Esophagus (tissue), 2 donors: ENCODE results near the gene MAGEA12. TPM values are rescaled to one million over a fixed set of nuclear protein-coding genes. Genes with fewer than 3 reads are reported as not detected.
"Not testable (repeated sequence)": the region's sequence is repeated elsewhere in the genome, so short reads cannot be mapped to it uniquely, and the experiment has no call there.

ENCODE experiments used
- H3K27ac ChIP-seq, 2 donors: one replicate each; pipeline ENCODE4 v1.5.1; 2013; ENCODE audit warnings: low read depth in 2 of 2, mild to moderate bottlenecking in 2 of 2, inconsistent platforms in 1 of 2, low read length in 1 of 2, moderate library complexity in 1 of 2
- H3K27me3 ChIP-seq, 2 donors: one replicate each; pipeline ENCODE4 v1.6.1; 2013; ENCODE audit warnings: low read length in 2 of 2, control low read depth in 1 of 2, mild to moderate bottlenecking in 1 of 2; ENCODE audit not compliant: insufficient read depth in 2 of 2, control insufficient read depth in 1 of 2
- H3K36me3 ChIP-seq, 2 donors: one replicate each; pipeline ENCODE4 v1.6.1; 2013; ENCODE audit warnings: low read length in 1 of 2; ENCODE audit not compliant: control insufficient read depth in 2 of 2, insufficient read depth in 2 of 2
- H3K4me1 ChIP-seq, 2 donors: one replicate each; pipeline ENCODE4 v1.6.1; 2013; ENCODE audit warnings: low read length in 1 of 2; ENCODE audit not compliant: control insufficient read depth in 2 of 2, insufficient read depth in 2 of 2
- H3K4me3 ChIP-seq, 2 donors: one replicate each; pipeline ENCODE4 v1.5.1; 2013; ENCODE audit warnings: low read length in 2 of 2, mild to moderate bottlenecking in 2 of 2, low read depth in 1 of 2, moderate library complexity in 1 of 2
- H3K9me3 ChIP-seq, 2 donors: one replicate each; pipeline ENCODE4 v1.6.1; 2013; ENCODE audit warnings: mild to moderate bottlenecking in 2 of 2, low read depth in 1 of 2, low read length in 1 of 2, moderate library complexity in 1 of 2; ENCODE audit not compliant: control insufficient read depth in 2 of 2, insufficient read depth in 1 of 2
- WGBS, 2 donors: extraction: QIAGEN DNeasy Blood & Tissue Kit; methylation state at CpG; one replicate each; pipeline ENCODE4 v1.1.7; 2013; 5-methylcytosine and 5-hydroxymethylcytosine counted together
- polyA plus RNA-seq, 2 donors: library from polyadenylated mRNA; stranded (reverse); fragments of 200-250 nt; gene quantifications; one replicate each; pipeline ENCODE4 v1.2.3, GENCODE V29; 2013
- donor health status: healthy with polysubstance abuse.
- donor health status: Bipolar disorder and iron deficiency.

MAGEA12 gene
- polyA plus RNA-seq, 2 donors = not detected

GRCh38 chrX:152734143-152734858 lies 744 bp downstream of the MAGEA12 start:
- not testable (repeated sequence) for H3K4me1 ChIP-seq, H3K36me3 ChIP-seq, H3K9me3 ChIP-seq, H3K4me3 ChIP-seq, H3K27me3 ChIP-seq, H3K27ac ChIP-seq
- 88 to 93% methylated on average over 21 to 22 of the region's 22 CpGs for WGBS, 2 donors

- Histone ChIP-seq H3K9me3 (peaks cover 0 to 2% of the 10 kb centered on the region in 2 donors), H3K4me3 (no peak overlapping the region), H3K27ac (no peak overlapping the region), H3K27me3 (no peaks in the 10 kb centered on the region), H3K4me1 (no peaks in the 10 kb centered on the region), H3K36me3 (no peaks in the 10 kb centered on the region)
- WGBS, 2 donors = 58 to 76% methylated on average over 2 of the region's 2 CpGs
Observed at GRCh38 chrX:152735101-152735500, 1.5 kb downstream of the MAGEA12 start.

GRCh38 chrX:152735860-152736511 lies 2.4 kb downstream of the MAGEA12 start:
- no peak overlapping the region for H3K27ac ChIP-seq
- H3K4me1 ChIP-seq = no peaks in the 10 kb centered on the region
- H3K9me3 ChIP-seq = peaks cover 0 to 2% of the 10 kb centered on the region in 2 donors
- no peaks in the 10 kb centered on the region for H3K27me3 ChIP-seq
- WGBS, 2 donors = 84 to 92% methylated on average over 11 to 12 of the region's 12 CpGs
- H3K4me3 ChIP-seq = no peak overlapping the region
- H3K36me3 ChIP-seq = no peaks in the 10 kb centered on the region

GRCh38 chrX:152736528-152736927 lies 3.0 kb downstream of the MAGEA12 start:
- not testable (repeated sequence) for H3K27me3 ChIP-seq, H3K9me3 ChIP-seq, H3K27ac ChIP-seq, H3K4me3 ChIP-seq, H3K4me1 ChIP-seq, H3K36me3 ChIP-seq
- 83 to 92% methylated on average over 12 of the region's 12 CpGs for WGBS, 2 donors

GRCh38 chrX:152738560-152738959 lies 5.0 kb downstream of the MAGEA12 start:
- peaks cover 0 to 2% of the 10 kb centered on the region in 2 donors for H3K9me3 ChIP-seq
- H3K36me3 ChIP-seq = no peaks in the 10 kb centered on the region
- H3K4me1 ChIP-seq = no peaks in the 10 kb centered on the region
- no peaks in the 10 kb centered on the region for H3K27me3 ChIP-seq
- H3K27ac ChIP-seq = no peak overlapping the region
- WGBS, 2 donors = 83 to 90% methylated on average over 5 of the region's 5 CpGs
- no peak overlapping the region for H3K4me3 ChIP-seq

- not testable (repeated sequence) for H3K36me3 ChIP-seq, H3K4me1 ChIP-seq, H3K27me3 ChIP-seq, H3K4me3 ChIP-seq, H3K9me3 ChIP-seq, H3K27ac ChIP-seq
- no CpG with 5 or more reads among the region's 35 CpGs for WGBS, 2 donors
Observed at GRCh38 chrX:152753686-152754650, 20.4 kb downstream of the MAGEA12 start, which contains the start of gene MAGEA2. TSS of gene MAGEA2 (minus strand) at chrX:152753842. CDS start at chrX:152751363, 2,479 bp downstream.

- not testable (repeated sequence) for H3K27ac ChIP-seq, H3K27me3 ChIP-seq, H3K4me1 ChIP-seq, H3K36me3 ChIP-seq, H3K4me3 ChIP-seq, H3K9me3 ChIP-seq
- WGBS, 2 donors = no CpG with 5 or more reads among the region's 5 CpGs
Observed at GRCh38 chrX:152754871-152755270, 21.3 kb downstream of the MAGEA12 start.

GRCh38 chrX:152758918-152759317 lies 25.4 kb downstream of the MAGEA12 start, which contains the start of gene CSAG3:
TSS of gene CSAG3 (plus strand) at chrX:152759218.
- H3K4me3 ChIP-seq, H3K9me3 ChIP-seq, H3K27me3 ChIP-seq, H3K27ac ChIP-seq, H3K36me3 ChIP-seq, H3K4me1 ChIP-seq: not testable (repeated sequence)
- WGBS, 2 donors = no CpG with 5 or more reads among the region's 2 CpGs

- WGBS, 2 donors = 65 to 69% methylated on average over 1 to 5 of the region's 7 CpGs
- H3K27me3 ChIP-seq, H3K4me1 ChIP-seq, H3K36me3 ChIP-seq, H3K4me3 ChIP-seq, H3K27ac ChIP-seq, H3K9me3 ChIP-seq: not testable (repeated sequence)
Observed at GRCh38 chrX:152759544-152759943, 26.0 kb downstream of the MAGEA12 start.
